MG63 (cell line): ENCODE results near the gene SPG7. TPM values are rescaled to one million over a fixed set of nuclear protein-coding genes. Genes with fewer than 3 reads are reported as not detected.

Source experiments
- DNase-seq: peaks from one replicate; pipeline ENCODE4 v3.0.0-alpha.2; 2020
- H3K27me3 ChIP-seq: fragments of 250-450 bp; sonication (Bioruptor Pico); 2 replicates; pipeline ENCODE4 v1.5.1; 2020; ENCODE audit warnings: mild to moderate bottlenecking, moderate library complexity
- H3K36me3 ChIP-seq: fragments of 250-450 bp; sonication (Bioruptor Pico); 2 replicates; pipeline ENCODE4 v1.5.1; 2020; ENCODE audit warnings: mild to moderate bottlenecking, moderate library complexity
- H3K4me3 ChIP-seq: fragments of 250-450 bp; sonication (Bioruptor Pico); 2 replicates; pipeline ENCODE4 v1.5.1; 2020; ENCODE audit warnings: mild to moderate bottlenecking, moderate library complexity
- H3K9me3 ChIP-seq: fragments of 250-450 bp; sonication (Bioruptor Pico); 2 replicates; pipeline ENCODE4 v1.5.1; 2020; ENCODE audit warnings: mild to moderate bottlenecking, moderate library complexity
- total RNA-seq: library from RNA; depleted of rRNA; stranded (reverse); fragments of >200 nt; shearing (Covaris generic); gene quantifications from 2 replicates; pipeline ENCODE4 v1.2.3, GENCODE V29; 2014; ENCODE audit warnings: low replicate concordance

Gene SPG7
- total RNA-seq, 1 experiment from 2014 or later, result 52.8 TPM

GRCh38 chr16:89574681-89575246 is 66.6 kb downstream of the SPG7 start:
- H3K4me3 ChIP-seq, result peak overlapping the region; percentile 36
- no peaks in the 10 kb centered on the region for H3K9me3 ChIP-seq
- DNase-seq, result peak; percentile 76
- H3K27me3 ChIP-seq, result no peaks in the 10 kb centered on the region
- no peaks in the 10 kb centered on the region; the same call in 1 of the 2 replicates for H3K36me3 ChIP-seq

GRCh38 chr16:89575247-89576152 is 67.3 kb downstream of the SPG7 start, which contains the start of gene CPNE7:
Gene CPNE7 (plus strand): TSS chr16:89575758. CDS start chr16:89575898, 140 bp downstream.
- H3K27me3 ChIP-seq, result no peaks in the 10 kb centered on the region
- peak within 1 kb of the TSS; percentile 44 for H3K4me3 ChIP-seq
- DNase-seq, result no peak
- H3K36me3 ChIP-seq, result no peaks in the 10 kb centered on the region; the same call in 1 of the 2 replicates
- H3K9me3 ChIP-seq, result no peaks in the 10 kb centered on the region

- Histone ChIP-seq H3K4me3 (peak overlapping the region; percentile 44), H3K9me3 (no peaks in the 10 kb centered on the region), H3K36me3 (no peaks in the 10 kb centered on the region; the same call in 1 of the 2 replicates), H3K27me3 (no peaks in the 10 kb centered on the region)
- DNase-seq, result no peak
Observed at GRCh38 chr16:89576153-89577054, 68.2 kb downstream of the SPG7 start.

- no peaks in the 10 kb centered on the region for H3K27me3 ChIP-seq
- H3K4me3 ChIP-seq, result no peak overlapping the region
- no peak for DNase-seq
- H3K9me3 ChIP-seq, result no peaks in the 10 kb centered on the region
- no peaks in the 10 kb centered on the region; the same call in 1 of the 2 replicates for H3K36me3 ChIP-seq
Observed at GRCh38 chr16:89577055-89577759, 69.0 kb downstream of the SPG7 start.

- H3K27me3 ChIP-seq, result no peaks in the 10 kb centered on the region
- H3K4me3 ChIP-seq, result no peak overlapping the region
- no peak for DNase-seq
- H3K9me3 ChIP-seq, result no peaks in the 10 kb centered on the region
- no peaks in the 10 kb centered on the region; the same call in 1 of the 2 replicates for H3K36me3 ChIP-seq
Observed at GRCh38 chr16:89579351-89579750, 71.1 kb downstream of the SPG7 start.

GRCh38 chr16:89581045-89581695 is 73.0 kb downstream of the SPG7 start:
- Histone ChIP-seq H3K9me3 (no peaks in the 10 kb centered on the region), H3K4me3 (no peak overlapping the region), H3K27me3 (no peaks in the 10 kb centered on the region), H3K36me3 (no peaks in the 10 kb centered on the region; the same call in 1 of the 2 replicates)
- DNase-seq, result peak; percentile 85

- no peaks in the 10 kb centered on the region for H3K27me3 ChIP-seq
- no peaks in the 10 kb centered on the region for H3K9me3 ChIP-seq
- H3K36me3 ChIP-seq, result peaks cover 3% of the 10 kb centered on the region
- peak; percentile 67 for DNase-seq
- H3K4me3 ChIP-seq, result no peak overlapping the region
Observed at GRCh38 chr16:89581861-89582563, 73.8 kb downstream of the SPG7 start.

- Histone ChIP-seq H3K9me3 (no peaks in the 10 kb centered on the region), H3K36me3 (peaks cover 3% of the 10 kb centered on the region), H3K27me3 (no peaks in the 10 kb centered on the region), H3K4me3 (no peak overlapping the region)
- no peak for DNase-seq
Observed at GRCh38 chr16:89582614-89583196, 74.5 kb downstream of the SPG7 start.

- Histone ChIP-seq H3K4me3 (no peak overlapping the region), H3K9me3 (no peaks in the 10 kb centered on the region), H3K27me3 (no peaks in the 10 kb centered on the region), H3K36me3 (peaks cover 3% of the 10 kb centered on the region)
- no peak for DNase-seq
Observed at GRCh38 chr16:89583197-89583894, 75.1 kb downstream of the SPG7 start.

GRCh38 chr16:89583895-89584644 is 75.9 kb downstream of the SPG7 start:
- DNase-seq, result no peak
- H3K9me3 ChIP-seq, result no peaks in the 10 kb centered on the region
- H3K27me3 ChIP-seq, result no peaks in the 10 kb centered on the region
- H3K36me3 ChIP-seq, result peaks cover 3% of the 10 kb centered on the region
- no peak overlapping the region for H3K4me3 ChIP-seq

- no peak for DNase-seq
- Histone ChIP-seq H3K27me3 (no peaks in the 10 kb centered on the region), H3K9me3 (no peaks in the 10 kb centered on the region), H3K36me3 (peaks cover 3% of the 10 kb centered on the region; the same call in 1 of the 2 replicates), H3K4me3 (no peak overlapping the region)
Observed at GRCh38 chr16:89584768-89585549, 76.8 kb downstream of the SPG7 start.

GRCh38 chr16:89586218-89586617 is 78.0 kb downstream of the SPG7 start:
- Histone ChIP-seq H3K9me3 (no peaks in the 10 kb centered on the region), H3K36me3 (peaks cover 3% of the 10 kb centered on the region; the same call in 1 of the 2 replicates), H3K27me3 (no peaks in the 10 kb centered on the region), H3K4me3 (no peak overlapping the region)
- no peak for DNase-seq

- no peaks in the 10 kb centered on the region for H3K9me3 ChIP-seq
- H3K27me3 ChIP-seq, result no peaks in the 10 kb centered on the region
- peaks cover 3% of the 10 kb centered on the region; the same call in 1 of the 2 replicates for H3K36me3 ChIP-seq
- DNase-seq, result no peak
- H3K4me3 ChIP-seq, result no peak overlapping the region
Observed at GRCh38 chr16:89586853-89587252, 78.7 kb downstream of the SPG7 start.
